Ammon's horn (tissue), 1 donor: Measurements from ENCODE around the gene FGD2.

Experiments
- DNase-seq: peaks from one replicate; pipeline ENCODE4 v3.0.0-alpha.2; 2016; ENCODE audit warnings: low spot score

The FGD2 gene

DNA sequence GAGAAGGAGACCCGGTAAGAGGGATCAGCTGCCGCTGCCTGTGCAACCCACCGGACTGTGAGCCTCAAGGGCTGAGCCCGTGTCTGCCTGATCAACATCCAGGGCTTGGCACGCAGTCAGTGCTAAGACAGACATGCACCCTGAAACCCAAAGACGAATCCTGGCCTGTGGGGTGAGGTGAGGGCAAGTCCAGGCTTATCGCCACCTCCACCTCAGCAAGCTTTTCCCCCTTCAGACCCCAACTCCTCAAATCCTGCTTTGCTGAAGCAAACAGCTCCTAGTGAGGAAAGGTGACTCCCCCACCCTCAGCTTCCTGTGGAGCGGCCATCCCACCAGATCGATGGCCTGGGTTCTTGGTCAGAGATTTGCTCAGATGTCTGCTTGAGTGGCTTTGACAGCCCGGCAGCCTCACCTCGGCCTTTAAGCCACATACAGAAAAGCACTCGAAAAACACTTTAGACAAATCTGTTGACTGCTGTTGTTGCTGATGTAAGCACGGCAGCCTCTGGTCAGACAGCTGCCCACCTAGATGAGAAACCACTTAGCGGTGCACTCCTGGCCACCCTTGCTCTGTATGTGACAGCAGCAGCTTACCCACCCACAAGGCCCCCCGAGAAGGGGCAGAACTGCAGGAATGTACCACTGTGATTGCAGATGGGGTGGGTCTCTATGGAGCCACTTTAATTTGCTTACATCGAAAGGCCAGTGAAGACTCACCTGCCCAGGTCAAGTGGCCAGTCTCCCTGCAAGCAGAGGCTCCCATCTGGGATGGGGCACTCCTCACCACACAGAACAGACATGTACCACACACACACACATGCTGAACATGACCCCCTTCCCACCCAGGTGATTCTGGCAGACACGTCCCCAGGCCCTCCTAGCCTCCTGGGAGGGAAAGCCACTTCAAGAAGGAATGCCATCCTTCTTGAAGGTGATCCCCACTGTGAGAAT lies 34.3 kb upstream of the FGD2 start:
- DNase-seq = no peak

DNA sequence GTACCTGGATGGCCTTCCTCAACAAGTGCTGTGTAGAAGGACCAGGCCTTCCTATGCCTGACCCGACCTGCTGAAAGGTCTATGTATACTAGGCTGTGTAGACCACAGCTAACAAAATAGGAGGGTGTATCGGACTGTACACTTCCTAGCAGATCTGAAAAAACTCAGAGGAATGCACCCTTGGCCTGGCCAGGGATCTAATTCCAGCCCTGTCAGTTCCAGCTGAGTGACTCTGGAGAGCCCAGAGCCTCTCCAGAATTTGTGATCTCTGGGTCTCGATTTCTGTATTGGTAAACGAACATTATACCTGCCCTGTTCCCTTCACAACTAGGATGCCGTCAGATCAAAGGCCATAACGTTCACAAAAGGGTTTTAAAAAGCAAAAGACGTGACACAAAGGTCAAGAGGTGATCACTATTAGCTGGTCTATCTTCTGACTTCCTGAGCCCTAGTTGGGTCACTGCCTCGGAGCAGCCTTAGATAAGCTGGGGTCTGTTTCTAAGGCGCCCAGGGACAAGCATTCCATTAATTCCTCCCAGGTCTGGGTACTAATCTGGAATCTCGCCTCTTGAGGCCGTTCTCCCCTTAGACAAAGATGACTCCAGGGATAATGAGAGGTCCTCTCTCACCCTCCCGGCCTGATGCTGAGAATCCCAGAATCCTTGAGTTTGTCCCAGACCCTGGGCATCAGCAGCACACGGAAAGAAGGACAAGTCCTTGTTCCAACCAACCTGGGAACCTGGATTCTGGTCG lies 33.4 kb upstream of the FGD2 start:
- DNase-seq = no peak

GRCh38 chr6:36973190-36973589 lies 32.3 kb upstream of the FGD2 start:
- DNase-seq = no peak

- no peak for DNase-seq
These were observed 31.8 kb upstream of the FGD2 start for GRCh38 chr6:36973647-36974046.

DNA sequence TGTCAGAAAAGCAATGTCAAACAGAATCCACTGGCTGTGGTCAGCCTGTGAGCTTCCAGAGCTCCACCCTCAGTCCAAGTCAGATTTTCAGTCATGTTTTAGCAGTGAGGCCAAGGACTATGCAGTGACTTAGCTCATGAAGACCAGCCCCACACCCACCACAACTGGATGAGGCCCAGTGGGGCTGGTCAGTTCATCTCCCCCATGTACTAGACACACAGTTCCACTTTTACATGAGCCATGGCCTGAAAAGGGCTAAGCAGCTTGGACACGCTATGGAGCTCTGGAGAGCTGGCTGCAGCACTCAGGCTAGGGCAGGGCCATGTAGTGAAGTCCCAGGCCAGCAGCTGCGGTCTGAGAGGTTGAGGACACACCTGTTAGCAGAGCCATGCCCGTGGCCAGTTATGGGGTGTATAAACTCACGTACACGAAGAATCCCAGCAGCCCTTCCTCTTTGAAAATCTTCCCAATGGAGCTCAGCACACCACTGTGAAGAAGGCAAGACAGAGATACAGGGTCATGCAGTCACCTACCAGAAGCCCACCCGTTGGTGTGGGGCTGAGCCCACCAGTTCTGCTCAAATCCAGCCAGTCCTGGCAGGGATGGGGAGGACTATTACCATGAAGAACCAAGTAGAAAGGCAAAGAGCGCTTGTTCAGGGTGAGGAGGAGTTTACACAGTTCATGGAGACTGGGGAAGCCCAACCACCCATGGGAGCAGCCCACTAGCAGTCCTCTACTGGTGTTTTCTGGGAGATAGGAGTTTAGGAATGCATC lies 30.0 kb upstream of the FGD2 start:
- no peak for DNase-seq

DNA sequence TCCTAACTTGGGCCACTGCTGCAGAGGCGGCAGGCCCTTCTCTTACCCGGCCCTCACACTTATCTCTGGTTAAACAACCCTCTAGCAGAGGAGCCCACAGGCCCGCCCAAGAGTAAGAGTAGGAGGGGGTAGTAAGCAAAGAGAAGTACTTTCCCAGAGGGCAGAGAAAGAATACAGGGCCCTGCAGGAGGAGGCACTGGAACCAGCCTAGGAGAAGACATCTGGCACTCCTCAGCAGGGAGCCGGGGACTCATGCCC lies 29.5 kb upstream of the FGD2 start:
- no peak for DNase-seq

DNA sequence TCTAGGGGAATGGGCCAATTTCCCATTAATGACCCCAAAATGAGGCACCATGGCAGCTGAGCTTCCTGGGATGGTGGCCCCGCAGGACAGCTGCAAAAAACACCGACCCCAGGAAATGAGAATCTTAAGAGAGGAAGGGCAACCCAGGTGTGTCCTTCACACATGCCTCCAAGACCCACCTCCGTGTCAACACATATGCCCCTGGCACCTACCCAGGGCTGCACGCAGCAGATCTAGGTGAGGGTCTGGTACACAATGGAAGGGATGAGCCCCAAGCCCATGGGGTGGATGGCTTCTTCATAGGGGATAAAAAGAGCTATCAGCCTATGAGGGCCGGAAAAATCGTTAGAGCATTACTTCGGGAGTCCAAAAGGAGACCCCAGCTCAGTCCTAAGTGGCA lies 28.9 kb upstream of the FGD2 start:
- no peak for DNase-seq

GRCh38 chr6:36976931-36977330 lies 28.5 kb upstream of the FGD2 start:
- no peak for DNase-seq

DNA sequence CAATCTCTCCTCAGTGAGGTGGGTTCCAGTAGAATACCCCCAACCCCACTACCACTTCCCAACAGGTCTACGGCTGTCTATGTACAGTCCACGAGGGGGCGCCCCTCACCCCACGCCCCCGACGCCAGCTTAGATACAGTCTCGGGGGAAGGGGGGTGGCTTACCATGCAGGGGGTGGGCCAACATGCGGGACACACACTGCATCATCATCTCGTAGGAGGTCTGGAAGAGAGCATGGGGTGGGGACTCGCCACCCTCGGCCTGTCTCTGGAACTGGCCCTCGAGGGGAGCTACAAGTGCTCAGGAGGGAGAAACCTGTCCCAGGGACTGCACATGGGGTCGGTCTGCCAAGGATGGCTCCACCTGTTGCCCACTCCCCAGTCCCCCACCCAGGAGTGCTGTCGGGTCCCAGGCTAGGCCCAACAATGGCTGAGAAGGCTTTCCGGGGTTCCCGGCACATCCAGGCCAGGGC lies 27.9 kb upstream of the FGD2 start:
- DNase-seq = no peak

GRCh38 chr6:36978421-36979346 lies 26.8 kb upstream of the FGD2 start:
- no peak for DNase-seq

- peak; percentile 92 for DNase-seq
These were observed 26.1 kb upstream of the FGD2 start for GRCh38 chr6:36979347-36979742.

GRCh38 chr6:36980129-36980528 lies 25.3 kb upstream of the FGD2 start:
- DNase-seq = no peak

DNA sequence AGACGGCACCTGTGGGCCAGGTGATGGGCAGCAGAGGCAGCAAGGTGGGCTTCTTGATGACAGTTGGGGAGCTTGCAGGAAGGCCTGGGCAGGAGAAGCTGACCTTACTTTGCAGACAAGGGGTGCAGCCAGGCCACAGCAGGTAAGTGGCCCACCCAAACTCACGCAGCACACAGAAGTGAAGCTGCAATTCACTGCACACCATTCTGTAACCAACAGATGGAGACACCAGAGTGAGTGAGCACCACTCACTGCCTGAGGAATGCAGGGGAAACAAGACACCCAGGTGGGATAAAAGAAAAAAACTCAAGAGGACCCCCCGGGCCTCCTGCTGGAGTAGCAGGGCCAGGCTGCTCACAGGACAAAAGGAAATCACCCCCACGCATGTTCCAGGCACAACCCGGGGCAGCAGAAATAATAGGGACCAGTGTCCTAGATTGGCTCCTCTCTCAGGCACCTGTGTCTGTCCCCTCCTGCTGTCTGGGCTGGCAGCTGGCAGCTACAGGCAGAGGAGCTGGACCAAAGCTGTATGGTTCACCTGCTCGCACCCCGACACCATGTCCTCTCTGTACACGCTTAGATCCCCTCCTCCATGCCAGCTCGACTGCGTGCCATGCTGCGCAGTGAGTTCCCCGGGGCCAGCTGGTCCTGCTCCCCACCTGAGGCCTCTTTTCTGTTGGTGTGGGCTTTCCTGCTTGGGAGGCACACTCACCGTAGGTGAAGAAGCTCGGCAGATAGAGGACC lies 24.4 kb upstream of the FGD2 start:
- no peak for DNase-seq

GRCh38 chr6:36983538-36983937 lies 21.9 kb upstream of the FGD2 start:
- no peak for DNase-seq

DNA sequence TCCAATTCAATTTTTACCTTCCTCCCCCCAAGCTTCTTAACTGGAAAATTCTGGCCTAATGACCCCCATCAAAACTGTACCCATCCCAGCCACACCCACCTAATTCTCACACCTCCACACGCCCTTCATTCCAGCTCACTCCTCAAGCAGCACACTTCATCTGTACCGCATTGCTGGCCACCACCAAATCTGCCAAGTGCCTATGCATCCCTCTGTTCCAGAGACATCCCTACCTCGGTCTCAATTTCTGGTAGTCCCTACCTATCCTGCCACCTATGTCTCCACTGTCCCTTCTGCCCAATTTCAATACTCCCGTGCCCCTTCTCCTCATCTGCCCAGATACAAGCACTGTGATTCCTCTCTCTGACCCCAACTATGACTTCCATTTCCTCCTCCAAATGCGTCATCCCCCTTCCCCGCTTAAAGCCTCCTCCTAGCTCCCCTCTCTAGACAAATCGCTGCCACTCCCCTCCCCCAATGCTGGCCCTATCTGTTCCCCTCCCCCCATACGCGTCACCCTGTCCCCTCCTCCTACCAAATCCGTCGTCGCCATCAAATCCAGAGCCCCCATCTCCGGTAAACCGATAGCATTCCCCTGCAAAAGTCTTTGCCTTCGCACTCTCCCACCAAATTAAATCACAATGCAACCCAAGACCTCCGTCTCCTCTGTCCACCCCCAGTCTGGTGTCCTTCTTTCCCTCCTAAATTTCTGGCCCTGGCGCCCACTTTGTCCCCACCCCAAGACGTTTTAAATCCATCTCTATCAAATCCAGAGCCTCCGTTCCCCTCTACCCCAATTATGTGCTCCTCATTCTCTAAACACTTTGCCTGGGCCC lies 20.7 kb upstream of the FGD2 start:
- DNase-seq = no peak

GRCh38 chr6:36985417-36985807 lies 20.0 kb upstream of the FGD2 start:
- no peak for DNase-seq

DNA sequence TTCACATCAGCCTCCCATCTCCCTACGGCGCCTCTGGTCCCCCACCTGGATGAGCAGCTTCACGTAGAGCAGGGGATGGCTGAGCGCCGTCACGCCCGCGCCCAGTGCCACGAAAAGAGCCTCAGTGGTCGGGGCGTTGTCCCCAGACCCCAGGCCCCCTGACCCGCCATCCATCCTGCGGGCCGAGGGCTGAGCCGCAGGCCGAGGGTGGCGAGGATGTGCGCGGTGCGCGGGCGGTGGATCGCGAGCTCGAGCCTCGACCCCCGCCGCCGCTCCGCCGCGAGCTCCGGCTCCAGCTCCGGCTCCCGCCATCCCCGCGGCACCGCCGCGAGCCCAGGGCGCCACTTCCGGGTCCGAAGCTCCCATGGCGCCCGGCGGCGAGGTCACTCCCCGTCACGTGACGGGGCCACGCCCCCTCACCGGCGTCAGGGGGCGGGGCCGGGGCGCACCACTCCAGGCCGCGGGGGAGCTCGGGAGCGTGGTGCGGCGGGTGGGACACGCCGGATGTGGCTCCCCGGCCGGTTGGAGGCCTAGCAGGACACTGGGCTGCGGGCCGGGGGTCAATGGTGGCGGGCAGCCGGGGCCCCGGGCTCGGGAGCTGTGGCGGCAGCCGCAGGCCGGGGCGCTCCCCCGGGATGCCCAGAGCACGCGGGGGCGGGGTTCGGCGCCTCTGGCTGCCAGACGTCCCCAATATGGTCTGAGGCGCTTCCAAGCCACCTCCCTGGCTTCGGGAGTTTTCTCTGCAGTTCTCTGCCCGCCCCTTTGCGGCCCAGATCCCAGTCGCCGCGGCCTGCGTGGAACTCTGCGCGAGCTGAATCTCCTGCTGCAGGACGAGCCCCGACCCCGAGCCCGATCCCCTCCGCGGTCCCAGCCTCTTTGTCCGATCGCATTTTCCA lies 19.4 kb upstream of the FGD2 start, which contains the start of gene MTCH1:
Gene MTCH1 (minus strand): TSS at position 389 of the 896 bp plus-strand sequence. CDS start 23 bp downstream, at position 366.
- peak; percentile 94 for DNase-seq

- DNase-seq = no peak
These were observed 18.8 kb upstream of the FGD2 start for GRCh38 chr6:36986704-36987047.

GRCh38 chr6:36989264-36989663 lies 16.2 kb upstream of the FGD2 start:
- no peak for DNase-seq
